CMK (cell line): ENCODE results near the gene C9orf153.

Experiments
- DNase-seq: peaks from one replicate; pipeline ENCODE4 v3.0.0-alpha.2; 2010; ENCODE audit warnings: low read depth

Gene C9orf153

DNA sequence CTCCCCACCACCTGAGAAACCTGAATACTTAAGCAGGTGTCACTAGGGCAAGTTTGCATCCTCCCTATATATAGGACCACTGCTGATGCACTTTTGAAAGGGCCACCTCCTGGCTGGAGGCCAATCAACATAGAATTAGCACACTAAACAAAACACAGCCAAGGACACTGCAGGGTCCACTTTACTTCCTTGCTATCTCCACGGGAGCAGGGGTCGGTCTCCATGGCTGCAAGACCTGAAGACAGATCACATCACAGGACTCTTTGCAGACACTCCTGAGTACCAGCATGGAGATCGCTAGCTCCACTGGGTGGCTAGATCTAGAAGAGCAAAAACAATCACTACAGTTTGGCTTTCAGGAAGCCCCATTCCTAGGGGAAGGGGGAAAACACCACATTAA lies 72.3 kb downstream of the C9orf153 start:
- no peak for DNase-seq

DNA sequence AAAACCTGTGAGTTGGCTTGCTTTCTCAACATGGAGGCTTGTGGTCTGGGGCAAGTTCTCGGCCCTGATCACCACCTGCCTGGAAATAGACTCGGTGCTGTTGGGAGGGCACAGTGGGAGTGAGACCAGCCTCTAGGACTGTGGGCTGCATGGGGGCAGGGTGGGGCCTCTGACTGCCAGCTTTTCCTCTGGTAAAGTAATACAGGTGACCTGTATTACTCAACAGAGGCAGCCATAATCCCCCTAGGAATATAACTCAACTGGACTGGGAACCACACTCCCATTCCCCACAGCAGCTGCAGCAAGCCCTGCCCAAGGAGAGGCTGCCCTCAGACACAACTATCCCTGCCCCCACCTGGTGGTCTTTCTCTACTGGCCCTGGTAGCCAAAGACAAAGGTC lies 72.8 kb downstream of the C9orf153 start:
- no peak for DNase-seq

DNA sequence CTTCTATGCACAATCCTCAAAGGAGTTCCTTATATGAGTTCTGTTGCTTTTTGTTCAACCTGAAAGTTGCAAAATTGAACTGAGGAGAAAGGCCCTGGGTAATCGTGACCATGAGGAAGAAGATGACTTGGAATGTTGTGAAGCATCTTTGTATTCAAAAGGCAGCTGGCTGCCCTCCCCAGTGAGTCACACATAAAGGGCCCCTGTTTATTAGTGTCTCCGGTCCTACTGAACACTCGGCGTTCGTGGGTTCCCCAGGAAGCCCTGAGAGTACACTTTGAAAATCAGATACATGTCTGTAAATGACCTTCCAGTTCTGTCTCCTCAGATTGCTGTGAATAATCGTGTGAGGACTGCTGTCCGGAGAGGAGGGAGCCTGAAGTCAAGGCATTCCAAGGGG lies 73.6 kb downstream of the C9orf153 start:
- DNase-seq = no peak

DNA sequence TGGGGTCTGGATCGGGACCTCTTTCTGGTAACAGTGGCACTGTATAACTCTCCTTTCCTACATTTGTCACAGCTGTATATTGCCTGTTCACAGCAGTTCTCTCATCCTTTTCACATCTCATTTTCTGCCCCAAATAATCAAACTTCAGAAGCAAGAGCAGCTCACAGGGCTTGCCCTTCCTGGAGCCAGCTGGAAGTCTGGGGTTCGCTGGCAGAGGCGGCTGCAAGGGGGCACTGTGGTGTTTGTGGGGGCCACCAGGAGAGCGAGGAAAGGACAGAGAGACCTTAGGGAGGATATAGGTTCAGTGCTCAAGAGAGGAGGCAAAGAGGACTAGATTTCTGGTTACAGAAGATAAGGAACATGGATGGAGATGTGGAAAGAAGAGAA lies 75.3 kb downstream of the C9orf153 start:
- DNase-seq = no peak

DNA sequence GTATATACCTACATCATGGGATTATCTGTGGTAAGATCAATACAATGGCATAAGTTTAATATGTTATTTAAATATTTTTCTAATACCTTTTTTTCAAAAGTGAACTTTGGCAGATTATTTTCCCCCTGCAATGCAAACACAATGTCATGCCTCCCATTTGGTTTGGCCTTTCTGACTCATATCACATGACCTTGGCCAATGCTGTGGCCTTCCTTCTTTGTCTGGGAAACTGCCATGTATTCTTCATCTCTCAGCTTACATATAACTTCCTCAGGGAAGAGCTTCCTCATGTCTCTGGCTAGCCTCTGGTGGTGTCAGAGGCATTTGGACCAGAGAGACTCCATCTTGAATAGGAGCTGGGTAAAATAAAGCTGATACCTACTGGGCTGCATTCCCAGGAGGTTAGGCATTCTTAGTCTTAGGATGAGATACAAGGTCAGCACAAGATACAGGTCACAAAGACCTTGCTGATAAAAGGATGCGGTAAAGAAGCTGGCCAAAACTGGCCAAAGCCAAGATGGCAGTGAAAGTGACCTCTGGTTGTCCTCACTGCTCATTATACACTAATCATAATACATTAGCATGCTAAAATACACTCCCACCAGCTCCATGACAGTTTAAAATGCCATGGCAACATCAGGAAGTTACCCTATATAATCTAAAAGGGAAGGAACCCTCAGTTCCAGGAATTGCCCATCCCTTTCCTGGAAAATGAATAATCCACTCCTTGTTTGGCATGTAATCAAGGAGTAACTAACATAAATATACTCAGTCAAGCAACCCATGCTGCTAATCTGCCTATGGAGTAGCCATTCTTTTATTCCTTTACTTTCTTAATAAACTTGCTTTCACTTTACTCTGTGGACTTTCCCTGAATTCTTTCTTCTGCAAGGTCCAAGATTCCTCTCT lies 76.0 kb downstream of the C9orf153 start:
- DNase-seq = no peak

DNA sequence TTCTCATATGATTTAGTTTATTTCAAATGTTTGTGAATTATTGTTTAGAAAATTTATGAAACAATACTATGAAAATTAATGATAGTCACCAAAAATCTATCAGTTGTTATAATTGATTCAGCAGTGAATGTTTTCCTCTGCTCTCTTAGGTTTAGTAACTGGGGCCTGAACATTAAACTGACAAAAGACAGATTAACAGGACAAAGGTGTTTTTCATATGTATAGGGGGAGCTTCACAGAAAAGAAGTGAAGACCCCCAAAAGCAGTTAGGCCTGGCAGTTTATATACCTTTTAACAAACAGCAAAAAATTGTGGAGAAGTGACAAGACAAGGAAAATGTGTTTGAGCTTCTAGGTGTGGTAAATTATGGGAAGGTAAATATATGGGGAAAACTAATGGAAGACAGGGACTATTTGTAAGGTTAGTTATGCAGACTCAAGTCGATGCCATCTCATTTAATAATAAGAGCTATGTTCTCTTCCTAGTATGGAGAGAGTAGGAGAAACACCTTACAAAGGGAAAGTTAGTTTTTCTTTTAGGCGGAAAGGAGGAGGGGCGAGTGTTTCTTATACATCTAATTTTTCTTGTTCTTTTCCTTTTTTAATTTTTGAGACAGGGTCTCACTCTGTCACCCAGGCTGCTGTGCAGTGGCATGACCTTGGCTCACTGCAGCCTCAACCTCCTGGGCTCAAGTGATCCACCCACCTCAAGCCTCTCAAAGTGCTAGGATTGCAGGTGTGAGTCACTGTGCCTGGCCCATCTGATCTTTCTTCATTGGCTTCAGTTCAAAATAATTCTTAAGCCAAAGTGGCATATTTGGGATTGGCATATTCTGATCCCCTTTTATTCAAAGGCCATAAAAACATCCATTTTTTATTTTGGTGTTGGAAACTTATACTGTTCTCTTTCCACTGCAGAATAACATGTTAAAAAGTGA lies 77.8 kb downstream of the C9orf153 start:
- no peak for DNase-seq

DNA sequence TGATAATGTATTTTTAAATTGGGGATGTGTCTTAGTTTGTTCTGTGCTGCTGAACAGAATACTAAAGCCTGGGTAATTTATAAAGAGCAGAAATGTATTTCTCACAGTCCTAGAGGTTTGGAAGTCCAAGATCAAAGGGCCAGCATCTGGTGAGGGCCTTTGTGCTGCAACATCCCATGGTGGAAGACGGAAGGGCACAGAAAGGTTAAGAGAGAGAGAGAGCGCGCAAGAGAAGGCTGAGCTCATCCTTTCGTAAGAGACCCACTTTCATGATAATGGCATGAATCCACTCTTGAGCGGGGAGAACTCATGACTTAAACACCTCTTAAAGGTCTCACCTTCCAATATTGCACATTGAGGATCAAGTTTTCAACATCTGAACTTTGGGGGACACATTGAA lies 81.0 kb downstream of the C9orf153 start:
- no peak for DNase-seq

DNA sequence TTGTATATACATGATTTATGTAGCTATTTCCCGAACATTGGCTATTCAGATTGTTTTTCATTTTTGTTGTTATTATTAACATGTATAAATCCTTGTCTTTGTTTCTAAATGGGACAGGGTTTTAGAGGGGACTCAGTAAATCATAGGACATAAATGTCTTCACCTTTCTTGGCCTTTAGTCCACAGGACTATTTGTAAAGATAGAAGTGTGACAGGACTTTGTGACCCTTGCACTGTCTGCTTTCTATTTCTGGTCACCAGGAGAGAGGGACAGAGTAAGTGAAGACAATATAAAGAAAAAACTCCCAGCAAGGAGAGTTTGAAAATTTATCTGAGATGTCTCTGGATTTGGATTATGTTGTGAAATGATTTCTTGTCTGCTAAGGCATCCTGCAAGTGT lies 81.5 kb downstream of the C9orf153 start:
- DNase-seq = no peak

DNA sequence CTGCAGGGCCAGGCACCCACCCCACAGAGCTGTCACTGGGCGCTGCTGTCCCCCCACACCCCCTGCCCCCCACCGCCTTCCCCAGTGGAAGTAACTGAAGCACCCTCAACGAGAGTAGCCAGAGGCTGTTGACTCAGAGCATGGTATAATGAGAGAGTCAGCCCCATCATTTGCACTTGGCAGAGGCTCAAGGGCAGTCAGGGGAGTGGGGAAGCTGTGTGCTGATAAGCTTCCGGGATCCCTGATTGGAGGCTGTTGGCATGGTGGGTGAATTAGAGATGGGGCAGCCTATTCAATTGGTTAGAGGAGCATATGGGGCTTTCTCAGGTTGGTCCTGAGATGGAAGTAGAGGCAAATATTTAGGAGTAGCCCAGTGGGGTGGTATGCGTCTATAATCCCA lies 83.0 kb downstream of the C9orf153 start:
- DNase-seq = no peak

DNA sequence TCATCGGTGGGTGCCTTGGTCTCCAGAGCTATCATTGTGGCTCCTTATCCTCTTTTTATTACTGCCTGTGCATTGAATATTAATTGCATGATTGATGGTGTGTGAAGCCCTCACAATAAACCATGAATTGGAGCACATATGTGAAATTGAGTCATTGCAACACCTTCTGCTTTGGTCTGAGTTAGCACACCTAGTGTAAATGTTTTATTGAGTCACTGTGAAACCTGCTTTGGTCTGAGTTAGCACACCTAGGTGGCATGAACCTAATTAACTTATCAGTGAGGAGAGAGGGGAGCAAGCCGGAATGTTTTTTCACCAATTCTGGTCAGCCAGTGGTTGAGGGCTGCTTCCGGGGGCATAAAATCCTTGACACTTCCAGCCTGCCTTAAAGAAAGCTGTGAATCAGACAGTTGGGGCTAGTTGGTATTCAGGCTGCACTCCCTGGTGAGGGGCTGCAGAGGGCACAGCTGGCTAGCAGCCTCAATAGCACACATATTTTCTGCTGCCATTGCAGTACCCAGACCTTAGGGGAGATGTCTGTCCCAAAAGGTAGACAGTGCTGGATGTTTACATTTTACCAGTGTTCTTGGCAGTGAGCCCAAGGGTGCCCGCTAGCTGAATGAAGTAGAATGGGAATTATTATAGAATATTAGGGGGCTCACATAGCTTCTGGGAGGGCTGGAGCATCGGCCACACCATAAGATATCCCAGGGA lies 83.6 kb downstream of the C9orf153 start:
- DNase-seq = no peak

DNA sequence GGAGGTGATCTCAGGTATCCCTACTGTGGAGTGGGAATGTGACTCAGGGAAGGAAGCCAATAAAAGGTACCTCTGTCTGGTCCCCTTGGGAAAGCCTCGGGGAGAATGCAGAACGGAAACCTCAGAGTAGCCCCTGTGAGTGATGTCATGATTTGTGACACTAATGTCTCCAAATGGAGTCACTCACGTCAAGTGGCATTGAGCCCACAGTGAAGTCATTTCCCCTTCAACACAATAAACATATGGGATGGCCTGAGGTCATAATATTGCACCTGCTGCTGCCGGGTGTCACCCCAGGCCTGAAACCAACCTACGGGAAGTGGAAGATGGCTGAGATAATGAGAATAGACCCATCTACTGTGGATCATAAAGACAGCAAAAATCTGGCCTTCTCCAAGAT lies 84.2 kb downstream of the C9orf153 start:
- DNase-seq = no peak
